Common myeloid progenitor, CD34-positive (primary cell): ENCODE results near the gene C2orf49.
A peak's percentile ranks its signal among the peaks of the same experiment; 100 is the strongest.

ENCODE experiments used
- CTCF ChIA-PET: fragments of 350-600 bp; sonication (Branson Sonifier 250); formaldehyde crosslinking; loops from one replicate; lab custom pipeline; 2021; ENCODE audit warnings: antibody characterized with exemption; lab: Charles Lee
- POLR2A ChIA-PET: fragments of 350-600 bp; sonication (Branson Sonifier 250); formaldehyde crosslinking; loops from one replicate; lab custom pipeline; 2021; ENCODE audit warnings: antibody characterized with exemption; lab: Charles Lee
- DNase-seq, 3 donors: peaks; one replicate each; pipeline versions ENCODE4 v3.0.0 to v3.0.0-alpha.2; 2013
- H3K27ac ChIP-seq, 2 experiments: 1 replicate in 1 of 2; 2 replicates in 1 of 2; pipeline ENCODE4 v1.7.0; 2013; ENCODE audit warnings: inconsistent platforms in 2 of 2, low read length in 2 of 2, mild to moderate bottlenecking in 2 of 2, low read depth in 1 of 2, moderate library complexity in 1 of 2; ENCODE audit not compliant: severe bottlenecking in 2 of 2, insufficient read depth in 1 of 2, poor library complexity in 1 of 2
- H3K27me3 ChIP-seq, 5 experiments: replicated peaks in 2 of 5; 1 replicate in 3 of 5; 2 replicates in 2 of 5; pipeline versions ENCODE4 v1.6.1 to v1.7.0; 2013; ENCODE audit warnings: low read length in 4 of 5, mild to moderate bottlenecking in 2 of 5, moderate library complexity in 2 of 5, inconsistent platforms in 1 of 5; ENCODE audit not compliant: insufficient read depth in 5 of 5, control insufficient read depth in 4 of 5
- H3K36me3 ChIP-seq, 4 experiments: 1 replicate in 2 of 4; 2 replicates in 2 of 4; pipeline versions ENCODE4 v1.6.1 to v1.7.0; 2013; ENCODE audit warnings: low read length in 3 of 4, control low read depth in 1 of 4, mild to moderate bottlenecking in 1 of 4; ENCODE audit not compliant: control insufficient read depth in 4 of 4, insufficient read depth in 4 of 4
- H3K4me1 ChIP-seq, 4 experiments: 1 replicate in 3 of 4; 2 replicates in 1 of 4; pipeline versions ENCODE4 v1.6.1 to v1.7.1; 2013; ENCODE audit warnings: low read length in 3 of 4, mild to moderate bottlenecking in 3 of 4, control low read depth in 1 of 4, inconsistent platforms in 1 of 4, moderate library complexity in 1 of 4; ENCODE audit not compliant: control insufficient read depth in 4 of 4, insufficient read depth in 4 of 4; ENCODE audit errors: control extremely low read depth in 1 of 4
- H3K4me3 ChIP-seq, 7 experiments: 1 replicate in 4 of 7; 2 replicates in 3 of 7; pipeline versions ENCODE4 v1.5.1 to v1.7.0; 2013; ENCODE audit warnings: mild to moderate bottlenecking in 7 of 7, low read length in 6 of 7, moderate library complexity in 6 of 7, inconsistent platforms in 2 of 7, low read depth in 2 of 7, control low read depth in 1 of 7; ENCODE audit not compliant: insufficient read depth in 4 of 7, control insufficient read depth in 1 of 7; ENCODE audit errors: extremely low read depth in 1 of 7
- H3K9me3 ChIP-seq, 5 experiments: 1 replicate in 4 of 5; 2 replicates in 1 of 5; pipeline versions ENCODE4 v1.6.1 to v1.7.1; 2013; ENCODE audit warnings: low read length in 4 of 5, mild to moderate bottlenecking in 2 of 5, inconsistent platforms in 1 of 5, low read depth in 1 of 5, moderate library complexity in 1 of 5; ENCODE audit not compliant: control insufficient read depth in 4 of 5, insufficient read depth in 2 of 5; ENCODE audit errors: control extremely low read depth in 1 of 5
- WGBS: methylation state at CpG from one replicate; pipeline ENCODE4 v1.1.5; 2013; ENCODE audit not compliant: insufficient coverage; 5-methylcytosine and 5-hydroxymethylcytosine counted together

The C2orf49 gene

DNA sequence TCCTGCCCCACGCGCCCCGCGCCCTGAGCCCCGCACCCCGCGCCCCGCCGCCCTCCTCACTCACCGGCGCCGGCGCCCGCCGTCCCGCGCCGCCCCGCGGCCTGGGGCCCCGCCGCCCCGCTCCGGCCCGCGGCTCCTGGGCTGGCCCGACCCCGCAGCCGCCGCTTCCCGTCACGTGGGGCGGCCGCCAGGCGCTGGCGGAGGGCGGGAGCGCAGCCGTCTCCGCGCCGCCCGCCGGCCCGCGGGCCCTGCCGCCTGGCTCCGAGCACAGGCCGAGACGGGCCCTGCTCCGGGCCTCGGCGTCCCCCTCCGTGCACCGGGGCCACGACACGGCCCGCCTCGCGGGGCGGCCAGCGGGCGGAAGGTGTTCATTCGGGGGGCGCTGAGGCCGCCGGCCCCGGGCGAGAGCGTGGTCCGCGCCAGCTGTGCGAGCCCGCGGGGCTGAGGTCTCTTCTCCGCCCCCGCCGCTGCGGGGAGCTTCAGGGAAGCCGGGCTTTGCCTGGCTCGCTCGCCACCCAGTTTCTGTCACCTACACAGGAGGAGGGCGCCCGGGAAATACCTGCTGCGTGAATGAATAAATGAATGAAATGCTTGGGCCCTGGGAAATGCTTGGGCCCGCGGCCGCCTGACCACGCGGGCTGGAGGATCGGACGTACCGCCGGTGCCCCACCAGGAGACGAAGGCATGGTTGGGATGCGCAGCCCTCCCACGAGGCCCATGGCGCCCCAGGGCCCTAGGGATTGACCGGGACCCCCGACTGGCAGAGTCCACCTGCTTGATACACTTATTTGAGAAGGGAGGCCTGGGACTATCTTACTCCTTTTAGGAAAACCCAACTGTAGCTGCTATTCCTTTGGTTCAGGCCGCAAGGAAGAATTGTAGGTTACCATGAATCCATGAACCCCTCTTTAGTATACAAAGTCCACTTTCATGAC lies 7.5 kb upstream of the C2orf49 start, which contains the start of gene TGFBRAP1:
Gene TGFBRAP1, minus strand, starts transcription at position 175 of the 935 bp plus-strand sequence. CDS start 21,434 bp downstream, outside the sequence.
- Histone ChIP-seq H3K9me3 (no peaks in the 10 kb centered on the region), H3K4me3 (peak within 1 kb of the TSS; percentile 40 to 85 (median 76)), H3K4me1 (peaks cover 13 to 58% (median 55%) of the 10 kb centered on the region in 4 experiments), H3K36me3 (peaks cover 0 to 6% (median 1%) of the 10 kb centered on the region in 4 experiments), H3K27me3 (no peaks in the 10 kb centered on the region), H3K27ac (peak within 1 kb of the TSS; percentile 90 to 96)
- ChIA-PET CTCF (interaction anchor here (0.8 to 4.4 kb wide), 9 partner anchors 9 to 42 kb away, joined by 3 to 29 read pairs (median 9); partner anchors contain the start of gene C2orf49), POLR2A (interaction anchor here (0.6 to 1.7 kb wide), 5 partner anchors 8 to 33 kb away, joined by 3 to 4 read pairs (median 4); partner anchors contain the start of gene C2orf49)
- 3% methylated on average over 79 of the region's 101 CpGs for WGBS
- peak in 2 of 3 donors; percentile 68 to 76 for DNase-seq

DNA sequence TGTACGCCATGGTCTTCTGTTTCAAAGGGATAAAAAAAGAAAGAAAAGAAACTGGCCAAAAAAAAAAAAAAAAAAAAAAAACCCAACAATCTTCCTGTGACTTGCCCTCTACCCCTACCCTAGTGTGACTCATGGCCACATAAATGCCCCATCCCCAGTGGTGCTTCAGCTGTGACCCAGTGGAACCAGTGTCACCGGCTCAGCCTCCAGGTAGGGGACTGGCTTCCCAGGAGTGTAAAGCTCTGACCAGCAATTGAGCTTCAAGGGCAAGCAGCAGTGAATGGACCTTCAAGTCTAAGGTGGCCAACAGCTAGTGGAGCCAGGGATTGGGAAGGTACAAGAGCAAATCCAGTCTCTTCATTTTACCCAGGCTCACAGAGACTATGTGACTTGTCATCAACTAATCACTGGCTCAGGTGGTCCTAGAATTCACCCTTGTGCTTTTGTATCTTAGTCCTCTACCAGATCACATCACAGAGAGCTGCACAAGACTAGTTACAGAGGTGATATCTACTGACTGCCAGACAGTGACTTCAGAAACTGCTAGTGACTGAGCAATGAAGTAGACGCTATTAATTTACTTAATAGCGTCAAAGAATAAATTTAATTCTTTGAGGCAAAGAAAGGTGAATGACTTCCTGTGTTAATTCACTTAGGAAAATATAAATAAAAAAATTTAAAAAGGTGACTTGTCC lies 6.5 kb upstream of the C2orf49 start:
- Histone ChIP-seq H3K4me1 (peaks cover 7 to 48% (median 45%) of the 10 kb centered on the region in 4 experiments), H3K4me3 (peak overlapping the region in 5 of 7 experiments; percentile 55 to 76 (median 75)), H3K27me3 (no peaks in the 10 kb centered on the region), H3K9me3 (no peaks in the 10 kb centered on the region), H3K27ac (peak overlapping the region; percentile 90 to 96), H3K36me3 (peaks cover 0 to 6% (median 0%) of the 10 kb centered on the region in 4 experiments)
- POLR2A ChIA-PET, result interaction anchor here (0.6 to 0.9 kb wide), 3 partner anchors 8 to 754 kb away, joined by 3 to 4 read pairs (median 4); no protein-coding TSS in a partner anchor
- WGBS, result 80% methylated on average over 1 of the region's 4 CpGs
- CTCF ChIA-PET, result interaction anchor here (0.6 to 4.4 kb wide), 7 partner anchors 8 to 191 kb away, joined by 3 to 29 read pairs (median 4); partner anchors contain the start of gene C2orf49
- peak in 2 of 3 donors; percentile 49 to 56 for DNase-seq

DNA sequence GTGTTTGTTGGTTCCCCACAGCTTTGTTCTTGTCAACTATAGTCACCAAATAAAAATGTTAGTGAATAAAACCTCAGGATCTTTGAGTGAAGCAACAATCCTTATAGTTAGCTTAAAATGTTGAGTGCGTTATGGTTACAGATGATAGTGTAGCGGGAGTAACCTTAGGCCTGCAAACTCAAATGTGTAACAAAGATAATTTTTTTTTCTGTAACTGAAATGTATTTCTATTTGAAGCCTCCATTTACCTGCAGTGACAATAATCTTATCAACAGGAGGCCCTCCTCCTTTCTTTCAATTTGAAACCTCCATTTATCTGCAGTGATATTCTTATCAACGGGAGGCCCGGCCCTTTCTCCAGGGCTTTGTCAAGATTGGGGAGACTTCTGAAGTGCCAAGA lies 3.1 kb upstream of the C2orf49 start:
- Histone ChIP-seq H3K9me3 (no peaks in the 10 kb centered on the region), H3K27ac (no peak overlapping the region), H3K27me3 (no peaks in the 10 kb centered on the region), H3K4me3 (no peak overlapping the region), H3K36me3 (peaks cover 0 to 3% (median 0%) of the 10 kb centered on the region in 4 experiments), H3K4me1 (peaks cover 15 to 38% (median 27%) of the 10 kb centered on the region in 4 experiments)
- ChIA-PET CTCF (interaction anchor here (1.0 to 1.8 kb wide), 2 partner anchors 9 to 41 kb away, joined by 3 to 5 read pairs; no protein-coding TSS in a partner anchor), POLR2A (no interaction called here)
- no peak for DNase-seq
- 88% methylated on average over 3 of the region's 4 CpGs for WGBS

DNA sequence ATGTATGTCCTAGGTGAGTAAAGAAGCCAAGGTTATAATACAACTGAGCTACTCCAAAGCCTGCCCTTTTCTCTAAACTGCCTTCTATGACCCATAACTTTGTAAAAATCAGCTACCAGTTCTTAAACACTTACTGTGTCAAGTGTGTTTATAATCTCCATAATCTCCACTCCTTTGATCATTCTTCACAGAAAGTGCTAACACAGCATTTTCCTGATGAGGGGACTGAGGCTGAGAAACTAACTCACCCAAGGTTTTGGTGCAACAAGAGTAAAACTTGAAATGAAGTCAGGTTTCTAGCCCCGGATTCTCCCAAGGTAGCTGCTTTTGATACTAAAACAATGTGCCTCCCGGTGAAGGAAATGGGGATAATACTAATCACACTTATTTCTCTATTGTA lies 1.9 kb upstream of the C2orf49 start:
- CTCF ChIA-PET, result interaction anchor here (0.7 to 1.3 kb wide), 6 partner anchors 9 to 48 kb away, joined by 3 to 6 read pairs (median 4); no protein-coding TSS in a partner anchor
- no peak overlapping the region for H3K27ac ChIP-seq
- no peak overlapping the region for H3K4me3 ChIP-seq
- no CpG with 5 or more reads among the region's 2 CpGs for WGBS
- no peak for DNase-seq
- no peaks in the 10 kb centered on the region for H3K9me3 ChIP-seq
- H3K27me3 ChIP-seq, result no peaks in the 10 kb centered on the region
- H3K4me1 ChIP-seq, result peaks cover 14 to 37% (median 20%) of the 10 kb centered on the region in 4 experiments
- H3K36me3 ChIP-seq, result peaks cover 3 to 8% (median 5%) of the 10 kb centered on the region in 4 experiments
- POLR2A ChIA-PET, result no interaction called here

DNA sequence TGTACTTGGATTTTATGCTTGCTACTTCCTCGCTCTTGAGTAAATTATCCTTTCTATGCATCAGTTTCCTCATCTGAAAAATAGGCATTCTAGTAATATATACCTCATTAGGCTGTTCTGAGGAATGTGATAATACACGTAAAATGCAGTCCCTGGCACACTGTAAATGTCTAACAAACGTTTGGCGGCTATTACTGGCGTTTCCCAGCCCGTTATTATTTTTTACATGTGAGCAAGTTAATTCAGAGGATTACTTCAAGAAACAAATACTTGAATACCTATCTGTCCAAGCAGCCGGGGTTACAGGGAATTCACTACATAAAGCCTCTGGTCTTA lies 586 bp upstream of the C2orf49 start:
- CTCF ChIA-PET, result interaction anchor here (1.0 to 4.3 kb wide), 3 partner anchors 8 to 16 kb away, joined by 4 to 29 read pairs (median 7); partner anchors contain the start of gene TGFBRAP1
- 10% methylated on average over 2 of the region's 7 CpGs for WGBS

DNA sequence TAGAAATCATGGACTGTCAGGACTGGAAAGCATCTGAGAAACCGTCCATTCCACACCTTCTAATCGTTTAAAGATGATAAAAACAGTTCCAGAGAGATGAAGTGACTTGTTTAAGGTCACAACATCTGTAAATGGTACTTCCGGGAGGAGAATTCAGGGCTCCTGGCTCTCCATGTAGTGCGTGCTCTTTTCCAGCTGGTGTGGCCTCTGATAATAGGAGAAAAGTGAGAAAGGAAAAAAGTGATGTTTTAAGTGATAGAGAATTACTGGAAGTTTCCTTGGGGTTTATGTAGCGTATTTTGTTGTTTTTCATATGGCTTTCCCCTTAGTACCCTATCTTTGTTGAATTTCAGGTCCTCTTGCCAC lies 663 bp downstream of the C2orf49 start:
- ChIA-PET CTCF (interaction anchor here (0.7 to 4.3 kb wide), 6 partner anchors 9 to 50 kb away, joined by 3 to 29 read pairs (median 6); partner anchors contain the start of gene TGFBRAP1), POLR2A (interaction anchor here (1.6 kb wide), 1 partner anchor 9 kb away, joined by 4 read pairs; no protein-coding TSS in a partner anchor)
- WGBS, result 3% methylated on average over 3 of the region's 5 CpGs
- Histone ChIP-seq H3K4me1 (peaks cover 11 to 29% (median 15%) of the 10 kb centered on the region in 4 experiments), H3K9me3 (no peaks in the 10 kb centered on the region), H3K4me3 (peak overlapping the region; percentile 80 to 100 (median 89)), H3K27ac (peak overlapping the region; percentile 88 to 100), H3K27me3 (no peaks in the 10 kb centered on the region), H3K36me3 (peaks cover 12 to 27% (median 20%) of the 10 kb centered on the region in 4 experiments)
- DNase-seq, result no peak

More for the DNA sequence above, 586 bp upstream of the C2orf49 start:
- Histone ChIP-seq H3K4me1 (peaks cover 11 to 29% (median 15%) of the 10 kb centered on the region in 4 experiments), H3K9me3 (no peaks in the 10 kb centered on the region), H3K27me3 (no peaks in the 10 kb centered on the region), H3K4me3 (peak overlapping the region in 6 of 7 experiments; percentile 80 to 100 (median 93)), H3K27ac (peak overlapping the region; percentile 100), H3K36me3 (peaks cover 7 to 19% (median 14%) of the 10 kb centered on the region in 4 experiments)
- POLR2A ChIA-PET, result no interaction called here
- no peak for DNase-seq
